NAMALWA (cell line): ENCODE measurements around the gene HSP90AB1.
"Not testable (repeated sequence)": the region's sequence is repeated elsewhere in the genome, so short reads cannot be mapped to it uniquely, and the experiment has no call there.

Experiments used
- DNase-seq: peaks from one replicate; pipeline ENCODE4 v3.0.0-alpha.2; 2015; ENCODE audit warnings: low spot score

HSP90AB1 gene

GRCh38 chr6:44222486-44223318, 24.2 kb upstream of the HSP90AB1 start:
- DNase-seq: no peak

- peak; percentile 88 for DNase-seq
These were observed 23.4 kb upstream of the HSP90AB1 start, which contains the start of gene SLC29A1 for GRCh38 chr6:44223319-44224028. Gene SLC29A1 (plus strand): TSS chr6:44223595. CDS start chr6:44227314, 3,719 bp downstream.

GRCh38 chr6:44224029-44224964, 22.6 kb upstream of the HSP90AB1 start:
- DNase-seq: peak; percentile 73

DNA sequence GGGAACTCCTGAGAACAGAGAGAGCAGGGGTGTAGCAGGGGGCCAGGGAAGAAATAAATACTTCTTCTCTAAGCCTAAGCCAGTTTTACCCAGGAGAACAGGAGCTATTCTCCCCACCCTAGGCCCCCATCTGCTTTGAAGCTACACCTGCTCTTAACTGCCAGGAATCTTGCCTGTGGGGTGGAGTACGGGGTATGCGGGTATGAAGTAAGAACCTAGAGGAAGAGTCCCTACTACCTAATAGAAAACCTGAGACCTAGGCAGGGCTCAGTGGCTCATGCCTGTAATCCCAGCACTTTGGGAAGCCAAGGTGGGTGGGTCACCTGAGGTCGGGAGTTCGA, 22.0 kb upstream of the HSP90AB1 start:
- DNase-seq: no peak

GRCh38 chr6:44225579-44226325, 21.1 kb upstream of the HSP90AB1 start:
- peak; percentile 57 for DNase-seq

DNA sequence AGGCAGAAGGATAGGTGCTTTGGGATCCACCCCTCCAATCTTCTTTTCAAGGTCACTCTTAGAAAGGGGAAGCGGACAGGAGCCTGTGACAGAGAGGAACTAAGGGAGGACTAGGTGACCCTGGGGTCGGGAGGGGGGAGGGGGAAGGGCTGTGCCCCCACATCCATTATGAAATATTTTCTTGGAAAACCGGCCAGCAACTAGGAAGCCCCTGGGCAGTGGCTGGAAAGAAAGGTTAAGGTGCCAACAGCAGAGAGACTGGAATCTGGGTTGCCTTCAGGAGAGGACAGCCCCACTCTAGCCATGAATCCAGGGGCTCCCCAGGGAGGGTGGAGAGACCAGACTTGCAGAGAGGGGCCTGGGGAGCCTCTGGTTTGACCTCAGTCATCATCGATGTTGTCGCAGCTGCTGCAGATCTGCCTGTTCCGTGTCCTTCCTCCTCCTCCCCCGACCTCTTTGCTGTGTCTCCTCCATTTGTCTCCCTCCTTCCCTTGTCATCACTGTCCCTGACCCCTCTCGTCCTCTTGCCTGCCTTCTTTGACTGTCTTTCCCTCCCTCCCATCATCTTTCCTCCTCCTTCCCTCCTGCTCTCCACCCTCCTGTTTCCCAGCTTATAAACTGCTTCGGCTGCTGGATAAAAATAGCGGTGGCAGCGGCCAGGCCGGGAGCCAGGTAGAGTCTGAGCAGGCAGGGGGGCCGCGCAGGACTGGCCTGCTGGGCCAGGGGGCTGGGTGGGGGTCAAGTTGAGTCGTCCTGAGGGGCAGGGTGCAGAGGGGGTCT, 20.3 kb upstream of the HSP90AB1 start:
- DNase-seq: no peak

- DNase-seq: no peak
These were observed 19.6 kb upstream of the HSP90AB1 start for GRCh38 chr6:44227148-44227793.

GRCh38 chr6:44228031-44228430, 18.9 kb upstream of the HSP90AB1 start:
- no peak for DNase-seq

DNA sequence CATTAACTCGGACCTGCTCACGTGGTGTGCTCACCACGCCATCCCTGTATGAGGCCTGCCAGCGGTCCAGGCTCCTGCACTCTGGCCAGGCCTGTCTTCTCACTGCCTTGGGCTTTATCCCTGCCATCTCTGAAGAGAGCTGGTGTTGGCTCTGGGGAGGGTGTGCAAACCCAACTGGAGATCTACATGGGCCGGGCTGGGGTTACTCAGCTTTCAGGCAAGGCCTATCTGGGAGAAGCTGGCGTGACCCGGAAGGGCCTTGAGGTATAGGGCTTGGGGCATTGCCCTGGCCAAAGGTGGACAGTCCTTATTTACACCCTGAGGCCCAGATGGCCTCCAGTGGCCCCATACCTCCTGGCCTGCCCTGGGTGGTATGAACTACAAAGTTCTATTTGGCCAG, 18.5 kb upstream of the HSP90AB1 start:
- DNase-seq: no peak

GRCh38 chr6:44228836-44229235, 18.1 kb upstream of the HSP90AB1 start:
- no peak for DNase-seq

GRCh38 chr6:44229376-44230033, 17.4 kb upstream of the HSP90AB1 start:
- DNase-seq: no peak

DNA sequence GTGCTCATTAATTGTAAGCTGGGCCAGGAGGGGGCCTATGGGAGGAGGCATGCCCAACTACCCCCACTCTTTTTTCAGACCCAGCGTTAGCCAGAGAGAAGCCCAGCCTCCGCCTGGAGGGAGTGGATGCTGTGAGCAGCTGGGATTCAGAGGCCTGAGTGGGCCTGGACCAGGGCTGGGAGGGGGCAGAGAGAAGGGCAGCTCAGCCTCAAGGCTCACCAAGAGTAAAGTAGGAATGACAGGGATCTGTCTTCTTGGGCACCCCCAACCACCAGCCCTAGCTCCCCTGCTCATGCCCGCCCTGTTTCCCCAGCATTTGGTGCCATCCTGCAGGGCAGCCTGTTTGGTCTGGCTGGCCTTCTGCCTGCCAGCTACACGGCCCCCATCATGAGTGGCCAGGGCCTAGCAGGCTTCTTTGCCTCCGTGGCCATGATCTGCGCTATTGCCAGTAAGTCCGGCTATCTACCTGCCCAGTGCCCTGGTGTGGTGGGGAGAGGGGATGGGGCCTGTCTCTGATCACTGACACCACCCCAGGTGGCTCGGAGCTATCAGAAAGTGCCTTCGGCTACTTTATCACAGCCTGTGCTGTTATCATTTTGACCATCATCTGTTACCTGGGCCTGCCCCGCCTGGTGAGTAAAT, 16.7 kb upstream of the HSP90AB1 start:
- no peak for DNase-seq

GRCh38 chr6:44231426-44231825, 15.5 kb upstream of the HSP90AB1 start:
- DNase-seq: not testable (repeated sequence)

DNA sequence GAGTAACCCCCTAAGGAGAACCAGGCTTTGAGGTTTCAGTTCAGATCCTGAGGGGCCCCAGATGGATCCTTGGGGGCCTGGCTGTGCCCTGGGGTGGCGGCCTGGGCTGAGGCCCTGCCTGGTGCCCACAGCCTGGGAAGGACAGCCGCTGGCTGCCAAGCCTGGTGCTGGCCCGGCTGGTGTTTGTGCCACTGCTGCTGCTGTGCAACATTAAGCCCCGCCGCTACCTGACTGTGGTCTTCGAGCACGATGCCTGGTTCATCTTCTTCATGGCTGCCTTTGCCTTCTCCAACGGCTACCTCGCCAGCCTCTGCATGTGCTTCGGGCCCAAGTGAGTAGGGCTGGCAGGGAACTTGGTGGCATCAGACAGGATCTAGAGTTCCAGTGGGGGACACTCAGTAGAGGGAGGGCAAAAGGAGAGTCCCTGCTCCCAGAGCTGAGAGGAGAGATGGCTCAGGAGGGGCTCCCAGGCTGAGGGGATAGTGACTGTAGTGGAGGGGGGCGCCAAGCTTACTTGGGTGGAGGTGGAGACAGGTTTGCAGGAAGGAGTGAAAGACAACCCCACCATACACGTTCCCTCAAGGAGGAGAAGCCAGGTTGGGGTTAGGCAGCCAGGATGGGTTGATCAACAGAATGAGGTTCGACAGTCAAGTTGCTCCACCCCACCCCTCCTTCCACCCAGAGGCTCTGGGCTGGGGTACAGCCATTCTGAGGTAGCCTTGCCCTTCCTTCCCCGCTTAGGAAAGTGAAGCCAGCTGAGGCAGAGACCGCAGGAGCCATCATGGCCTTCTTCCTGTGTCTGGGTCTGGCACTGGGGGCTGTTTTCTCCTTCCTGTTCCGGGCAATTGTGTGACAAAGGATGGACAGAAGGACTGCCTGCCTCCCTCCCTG, 14.0 kb upstream of the HSP90AB1 start:
- no peak for DNase-seq

DNA sequence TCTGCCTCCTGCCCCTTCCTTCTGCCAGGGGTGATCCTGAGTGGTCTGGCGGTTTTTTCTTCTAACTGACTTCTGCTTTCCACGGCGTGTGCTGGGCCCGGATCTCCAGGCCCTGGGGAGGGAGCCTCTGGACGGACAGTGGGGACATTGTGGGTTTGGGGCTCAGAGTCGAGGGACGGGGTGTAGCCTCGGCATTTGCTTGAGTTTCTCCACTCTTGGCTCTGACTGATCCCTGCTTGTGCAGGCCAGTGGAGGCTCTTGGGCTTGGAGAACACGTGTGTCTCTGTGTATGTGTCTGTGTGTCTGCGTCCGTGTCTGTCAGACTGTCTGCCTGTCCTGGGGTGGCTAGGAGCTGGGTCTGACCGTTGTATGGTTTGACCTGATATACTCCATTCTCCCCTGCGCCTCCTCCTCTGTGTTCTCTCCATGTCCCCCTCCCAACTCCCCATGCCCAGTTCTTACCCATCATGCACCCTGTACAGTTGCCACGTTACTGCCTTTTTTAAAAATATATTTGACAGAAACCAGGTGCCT, 13.3 kb upstream of the HSP90AB1 start:
- no peak for DNase-seq

GRCh38 chr6:44234101-44235025, 12.5 kb upstream of the HSP90AB1 start:
- peak; percentile 70 for DNase-seq

GRCh38 chr6:44235269-44235668, 11.6 kb upstream of the HSP90AB1 start:
- no peak for DNase-seq
